Aorta (tissue), 5 donors: ENCODE results near the gene ARHGEF3. TPM values are rescaled to one million over a fixed set of nuclear protein-coding genes. Genes with fewer than 3 reads are reported as not detected.
A peak's percentile ranks its signal among the peaks of the same experiment; 100 is the strongest.

Experiments
- ATAC-seq: fragments of 200-7000 bp; cut with Tn5 transposase; one replicate; pipeline ENCODE4 v1.9.1; 2022; ENCODE audit warnings: moderate library complexity; ENCODE audit not compliant: low FRiP score
- DNase-seq, 2 donors: peaks; one replicate each; pipeline ENCODE4 v3.0.0-alpha.2; 2020
- H3K27ac ChIP-seq, 2 donors: one replicate each; pipeline ENCODE4 v1.5.1; 2013; ENCODE audit warnings: low read length in 2 of 2, mild to moderate bottlenecking in 2 of 2, moderate library complexity in 2 of 2, control low read depth in 1 of 2, inconsistent platforms in 1 of 2, low read depth in 1 of 2
- H3K27me3 ChIP-seq, 2 donors: one replicate each; pipeline ENCODE4 v1.6.1; 2013; ENCODE audit warnings: control low read depth in 1 of 2, low read length in 1 of 2, mild to moderate bottlenecking in 1 of 2, moderate library complexity in 1 of 2; ENCODE audit not compliant: insufficient read depth in 2 of 2, control insufficient read depth in 1 of 2
- H3K36me3 ChIP-seq, 2 donors: one replicate each; pipeline ENCODE4 v1.6.1; 2013; ENCODE audit warnings: control low read depth in 1 of 2, low read length in 1 of 2, mild to moderate bottlenecking in 1 of 2; ENCODE audit not compliant: insufficient read depth in 2 of 2, control insufficient read depth in 1 of 2
- H3K4me1 ChIP-seq, 2 donors: one replicate each; pipeline ENCODE4 v1.6.1; 2013; ENCODE audit warnings: low read length in 2 of 2, control low read depth in 1 of 2, mild to moderate bottlenecking in 1 of 2, moderate library complexity in 1 of 2; ENCODE audit not compliant: insufficient read depth in 2 of 2, control insufficient read depth in 1 of 2
- H3K4me3 ChIP-seq, 2 donors: one replicate each; pipeline ENCODE4 v1.5.1; 2013; ENCODE audit warnings: low read length in 2 of 2, control low read depth in 1 of 2, mild to moderate bottlenecking in 1 of 2
- H3K9me3 ChIP-seq: one replicate; pipeline ENCODE4 v1.6.1; 2013; ENCODE audit warnings: mild to moderate bottlenecking, low read length; ENCODE audit not compliant: control insufficient read depth
- WGBS, 2 donors: extraction: QIAGEN DNeasy Blood & Tissue Kit; methylation state at CpG; one replicate each; pipeline ENCODE4 v1.1.7; 2013; 5-methylcytosine and 5-hydroxymethylcytosine counted together
- intact Hi-C, 2 donors: fragments of 100-400 bp; cut with DNase I; formaldehyde crosslinking; loops; one replicate each; pipeline versions ENCODE4 v1.14.2 to v1.15.0; 2022
- polyA plus RNA-seq, 2 donors: library from polyadenylated mRNA; stranded (reverse); fragments of 200-250 nt; gene quantifications; one replicate each; pipeline ENCODE4 v1.2.3, GENCODE V29; 2013
- total RNA-seq, 2 donors: library from RNA; stranded (reverse); fragmentation: NEBNext Ultra II Directional; extraction: Animal tissue kit (Norgen Biotek cat#: 25700); gene quantifications; one replicate each; pipeline ENCODE4 v1.2.1, GENCODE V29; 2021
- donor health status: healthy with polysubstance abuse.
- donor health status: Bipolar disorder and iron deficiency.
- donor health status: DM: no; HTN: no; CAD: no.
- donor health status: DM: no; HTN: no; CAD: no.
- donor health status: DM: yes; HTN: yes; CAD: no.

The ARHGEF3 gene
- total and polyA plus RNA-seq, 4 donors: 1.6 to 41.6 (median 9.9) TPM

- intact Hi-C loops: no loop called here
- no peaks in the 10 kb centered on the region for H3K4me1 ChIP-seq
- H3K4me3 ChIP-seq: no peak overlapping the region
- 80 to 86% methylated on average over 16 of the region's 16 CpGs for WGBS, 2 donors
- no peaks in the 10 kb centered on the region for H3K27me3 ChIP-seq
- H3K9me3 ChIP-seq: no peaks in the 10 kb centered on the region
- H3K36me3 ChIP-seq: no peaks in the 10 kb centered on the region
- ATAC-seq (no peak), DNase-seq (no peak)
- no peak overlapping the region for H3K27ac ChIP-seq
Measured at GRCh38 chr3:56772952-56773938, 28.5 kb downstream of the ARHGEF3 start.

GRCh38 chr3:56771376-56771775 is 30.4 kb downstream of the ARHGEF3 start:
- Histone ChIP-seq H3K27me3 (no peaks in the 10 kb centered on the region), H3K4me3 (no peak overlapping the region), H3K27ac (no peak overlapping the region), H3K36me3 (no peaks in the 10 kb centered on the region), H3K4me1 (no peaks in the 10 kb centered on the region), H3K9me3 (no peaks in the 10 kb centered on the region)
- DNase-seq: no peak
- ATAC-seq: no peak
- intact Hi-C loops: no loop called here

DNA sequence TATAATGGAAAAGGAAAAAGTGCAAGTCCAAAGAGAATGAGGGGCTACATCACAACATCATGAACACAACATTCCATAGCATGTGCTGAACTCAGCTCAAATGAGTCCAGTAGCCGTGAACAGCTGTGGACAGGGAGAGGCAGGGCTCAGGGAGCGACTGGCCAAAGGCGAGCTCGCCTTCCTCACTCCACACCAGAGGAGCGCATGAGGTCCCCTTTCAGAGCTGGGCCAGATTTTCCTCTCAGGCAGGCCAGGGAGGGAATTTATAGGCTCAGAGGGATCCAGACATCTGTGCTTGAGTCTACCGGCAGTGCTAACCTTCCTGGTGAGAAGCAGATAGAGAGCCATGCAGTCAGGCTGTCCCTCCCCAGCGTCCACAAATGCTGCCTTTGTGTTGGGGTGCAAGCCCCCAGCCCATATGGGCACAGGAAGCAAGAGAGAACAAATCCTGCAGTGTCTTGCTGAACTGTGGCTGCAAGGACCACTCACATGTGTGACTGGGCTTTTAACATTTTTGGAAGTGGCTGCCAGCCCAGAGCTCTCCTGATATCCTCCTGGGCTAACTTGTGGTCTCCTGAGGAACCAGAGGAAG is 32.5 kb downstream of the ARHGEF3 start:
- Histone ChIP-seq H3K4me1 (no peaks in the 10 kb centered on the region), H3K27me3 (peaks cover 0 to 1% of the 10 kb centered on the region in 2 donors), H3K36me3 (no peaks in the 10 kb centered on the region), H3K4me3 (no peak overlapping the region), H3K9me3 (no peaks in the 10 kb centered on the region), H3K27ac (no peak overlapping the region)
- ATAC-seq (peak; percentile 44), DNase-seq (no peak)
- WGBS, 2 donors: 35 to 47% methylated on average over 7 of the region's 7 CpGs
- intact Hi-C loops: no loop called here

- ATAC-seq: no peak
- 92 to 94% methylated on average over 6 of the region's 6 CpGs for WGBS, 2 donors
- DNase-seq: no peak
- Histone ChIP-seq H3K27me3 (peaks cover 0 to 1% of the 10 kb centered on the region in 2 donors), H3K4me3 (no peak overlapping the region), H3K27ac (no peak overlapping the region), H3K4me1 (no peaks in the 10 kb centered on the region), H3K9me3 (no peaks in the 10 kb centered on the region), H3K36me3 (no peaks in the 10 kb centered on the region)
- intact Hi-C loops: no loop called here
Measured at GRCh38 chr3:56764904-56765547, 36.7 kb downstream of the ARHGEF3 start.

DNA sequence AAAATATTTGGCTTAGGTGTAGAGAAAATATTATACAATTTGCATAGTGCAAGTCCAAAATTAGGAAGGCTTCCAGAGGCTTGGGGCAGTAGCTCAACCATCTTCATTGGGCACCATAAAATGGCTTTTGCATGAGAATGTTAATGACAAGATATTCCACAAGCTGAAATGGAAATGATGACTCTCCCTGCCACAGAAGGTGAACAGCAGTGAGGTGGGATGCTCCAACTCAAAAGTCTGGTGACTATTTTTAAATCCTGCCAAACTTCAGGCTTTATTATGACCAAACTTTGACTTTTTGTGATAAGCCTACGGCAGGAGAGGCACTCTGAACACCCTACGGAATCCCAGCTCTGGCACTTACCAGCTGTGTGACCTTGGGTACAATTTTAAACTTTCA is 37.6 kb downstream of the ARHGEF3 start:
- H3K27me3 ChIP-seq: peaks cover 0 to 1% of the 10 kb centered on the region in 2 donors
- intact Hi-C loops: no loop called here
- H3K36me3 ChIP-seq: no peaks in the 10 kb centered on the region
- H3K4me1 ChIP-seq: no peaks in the 10 kb centered on the region
- DNase-seq (no peak), ATAC-seq (no peak)
- WGBS, 2 donors: 89 to 90% methylated on average over 2 of the region's 2 CpGs
- no peak overlapping the region for H3K4me3 ChIP-seq
- no peaks in the 10 kb centered on the region for H3K9me3 ChIP-seq
- H3K27ac ChIP-seq: no peak overlapping the region

- 92 to 93% methylated on average over 2 of the region's 2 CpGs for WGBS, 2 donors
- DNase-seq (no peak), ATAC-seq (no peak)
- Histone ChIP-seq H3K27me3 (peaks cover 0 to 1% of the 10 kb centered on the region in 2 donors), H3K36me3 (no peaks in the 10 kb centered on the region), H3K4me1 (no peaks in the 10 kb centered on the region), H3K9me3 (no peaks in the 10 kb centered on the region), H3K4me3 (no peak overlapping the region), H3K27ac (no peak overlapping the region)
- intact Hi-C loops: no loop called here
Measured at GRCh38 chr3:56763233-56763632, 38.5 kb downstream of the ARHGEF3 start.

- intact Hi-C loops: no loop called here
- Histone ChIP-seq H3K27me3 (peaks cover 0 to 1% of the 10 kb centered on the region in 2 donors), H3K27ac (no peak overlapping the region), H3K9me3 (no peaks in the 10 kb centered on the region), H3K36me3 (no peaks in the 10 kb centered on the region), H3K4me1 (no peaks in the 10 kb centered on the region), H3K4me3 (no peak overlapping the region)
- ATAC-seq: no peak
- no peak for DNase-seq
- 91 to 100% methylated on average over 1 of the region's 1 CpG for WGBS, 2 donors
Measured at GRCh38 chr3:56762718-56763117, 39.0 kb downstream of the ARHGEF3 start.

GRCh38 chr3:56761887-56762651 is 39.7 kb downstream of the ARHGEF3 start:
- Histone ChIP-seq H3K4me3 (no peak overlapping the region), H3K27ac (no peak overlapping the region)

More at GRCh38 chr3:56761887-56762651, 39.7 kb downstream of the ARHGEF3 start:
- intact Hi-C loops: no loop called here
- no peaks in the 10 kb centered on the region for H3K4me1 ChIP-seq
- peak; percentile 45 for ATAC-seq
- peaks cover 0 to 1% of the 10 kb centered on the region in 2 donors for H3K27me3 ChIP-seq
- no peaks in the 10 kb centered on the region for H3K36me3 ChIP-seq
- no peaks in the 10 kb centered on the region for H3K9me3 ChIP-seq
- WGBS, 2 donors: 85 to 86% methylated on average over 11 of the region's 11 CpGs
- DNase-seq: no peak
